ENCODE results near the gene GCHFR. TPM values are rescaled to one million over a fixed set of nuclear protein-coding genes. Genes with fewer than 3 reads are reported as not detected.

GCHFR gene
- total RNA-seq, 4 donors from 2014 or later: 81.7 to 286 (median 136) TPM

DNA sequence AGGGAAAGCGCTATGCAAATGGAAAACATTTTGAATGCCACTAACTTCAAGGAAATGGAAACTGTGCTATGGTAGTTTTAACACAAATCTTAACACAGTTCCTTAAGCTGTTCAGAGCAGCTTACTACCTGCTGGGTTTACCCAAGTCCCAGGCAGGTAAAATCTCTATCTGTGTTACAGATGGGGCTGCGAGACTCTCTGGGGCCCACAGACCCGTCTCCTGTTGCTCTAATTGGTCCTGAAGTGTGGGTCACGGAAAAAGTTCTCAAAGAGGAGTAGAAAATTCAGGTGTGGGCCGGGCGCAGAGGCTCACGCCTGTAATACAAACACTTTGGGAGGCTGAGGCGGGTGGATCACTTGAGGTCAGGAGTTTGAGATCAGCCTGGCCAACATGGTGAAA is 26.1 kb downstream of the GCHFR start:
- no peak for DNase-seq
- Histone ChIP-seq H3K4me1 (peaks cover 0 to 50% (median 5%) of the 10 kb centered on the region in 4 donors), H3K4me3 (no peak overlapping the region), H3K9me3 (no peaks in the 10 kb centered on the region), H3K27ac (no peak overlapping the region), H3K36me3 (peaks cover 0 to 12% (median 0%) of the 10 kb centered on the region in 3 donors), H3K27me3 (no peaks in the 10 kb centered on the region)
- TF ChIP-seq POLR2A (IDR thresholded peaks at IDR 0.05): no peak
- TF ChIP-seq, protein P1, sequence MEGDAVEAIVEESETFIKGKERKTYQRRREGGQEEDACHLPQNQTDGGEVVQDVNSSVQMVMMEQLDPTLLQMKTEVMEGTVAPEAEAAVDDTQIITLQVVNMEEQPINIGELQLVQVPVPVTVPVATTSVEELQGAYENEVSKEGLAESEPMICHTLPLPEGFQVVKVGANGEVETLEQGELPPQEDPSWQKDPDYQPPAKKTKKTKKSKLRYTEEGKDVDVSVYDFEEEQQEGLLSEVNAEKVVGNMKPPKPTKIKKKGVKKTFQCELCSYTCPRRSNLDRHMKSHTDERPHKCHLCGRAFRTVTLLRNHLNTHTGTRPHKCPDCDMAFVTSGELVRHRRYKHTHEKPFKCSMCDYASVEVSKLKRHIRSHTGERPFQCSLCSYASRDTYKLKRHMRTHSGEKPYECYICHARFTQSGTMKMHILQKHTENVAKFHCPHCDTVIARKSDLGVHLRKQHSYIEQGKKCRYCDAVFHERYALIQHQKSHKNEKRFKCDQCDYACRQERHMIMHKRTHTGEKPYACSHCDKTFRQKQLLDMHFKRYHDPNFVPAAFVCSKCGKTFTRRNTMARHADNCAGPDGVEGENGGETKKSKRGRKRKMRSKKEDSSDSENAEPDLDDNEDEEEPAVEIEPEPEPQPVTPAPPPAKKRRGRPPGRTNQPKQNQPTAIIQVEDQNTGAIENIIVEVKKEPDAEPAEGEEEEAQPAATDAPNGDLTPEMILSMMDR (IDR thresholded peaks at IDR 0.05): no peak

DNA sequence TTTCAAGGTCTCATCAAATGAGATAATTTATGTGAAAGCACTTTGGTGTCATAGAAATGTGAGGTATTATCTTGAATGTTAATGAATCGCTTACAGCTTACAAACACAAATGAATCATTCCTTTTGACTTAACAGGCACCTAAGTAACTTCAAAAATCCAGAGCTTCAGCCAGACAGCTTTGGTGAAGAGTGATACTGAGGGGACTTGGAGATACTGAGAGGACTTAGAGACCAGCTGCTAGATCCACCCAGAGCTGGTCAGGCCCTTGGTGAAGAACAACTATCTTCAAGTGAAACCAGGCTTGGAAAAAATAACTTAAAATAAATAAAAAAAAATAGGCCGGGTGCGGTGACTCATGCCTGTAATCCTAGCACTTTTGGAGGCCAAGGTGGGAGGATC is 26.9 kb downstream of the GCHFR start:
- no peak for DNase-seq
- Histone ChIP-seq H3K36me3 (peaks cover 0 to 12% (median 0%) of the 10 kb centered on the region in 3 donors), H3K4me3 (no peak overlapping the region), H3K4me1 (peaks cover 0 to 52% (median 6%) of the 10 kb centered on the region in 4 donors), H3K27me3 (no peaks in the 10 kb centered on the region), H3K27ac (no peak overlapping the region), H3K9me3 (no peaks in the 10 kb centered on the region)
- TF ChIP-seq POLR2A (IDR thresholded peaks at IDR 0.05): no peak
- TF ChIP-seq, protein P1 (IDR thresholded peaks at IDR 0.05): no peak

DNA sequence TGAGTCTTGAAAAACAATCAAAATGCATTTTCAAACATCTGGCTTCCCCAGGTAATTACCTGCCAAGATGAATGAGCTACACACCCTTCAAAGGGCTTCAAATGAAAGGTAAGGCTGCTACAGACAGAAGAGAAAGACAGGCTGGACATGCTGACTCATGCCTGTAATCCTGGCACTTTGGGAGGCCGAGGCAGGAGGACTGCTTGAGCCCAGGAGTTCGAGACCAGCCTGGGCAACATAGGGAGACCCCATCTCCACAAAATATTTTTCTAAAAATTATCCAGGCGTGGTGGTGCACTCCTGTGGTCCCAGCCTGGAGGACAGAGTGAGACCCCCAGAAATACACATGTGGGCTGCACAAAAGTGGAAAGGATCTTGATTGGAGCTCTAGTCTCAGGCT is 28.5 kb downstream of the GCHFR start:
- Histone ChIP-seq H3K4me1 (peaks cover 0 to 40% (median 6%) of the 10 kb centered on the region in 4 donors), H3K4me3 (no peak overlapping the region), H3K27ac (peak overlapping the region in 1 of 4 donors; percentile 55)

DNA sequence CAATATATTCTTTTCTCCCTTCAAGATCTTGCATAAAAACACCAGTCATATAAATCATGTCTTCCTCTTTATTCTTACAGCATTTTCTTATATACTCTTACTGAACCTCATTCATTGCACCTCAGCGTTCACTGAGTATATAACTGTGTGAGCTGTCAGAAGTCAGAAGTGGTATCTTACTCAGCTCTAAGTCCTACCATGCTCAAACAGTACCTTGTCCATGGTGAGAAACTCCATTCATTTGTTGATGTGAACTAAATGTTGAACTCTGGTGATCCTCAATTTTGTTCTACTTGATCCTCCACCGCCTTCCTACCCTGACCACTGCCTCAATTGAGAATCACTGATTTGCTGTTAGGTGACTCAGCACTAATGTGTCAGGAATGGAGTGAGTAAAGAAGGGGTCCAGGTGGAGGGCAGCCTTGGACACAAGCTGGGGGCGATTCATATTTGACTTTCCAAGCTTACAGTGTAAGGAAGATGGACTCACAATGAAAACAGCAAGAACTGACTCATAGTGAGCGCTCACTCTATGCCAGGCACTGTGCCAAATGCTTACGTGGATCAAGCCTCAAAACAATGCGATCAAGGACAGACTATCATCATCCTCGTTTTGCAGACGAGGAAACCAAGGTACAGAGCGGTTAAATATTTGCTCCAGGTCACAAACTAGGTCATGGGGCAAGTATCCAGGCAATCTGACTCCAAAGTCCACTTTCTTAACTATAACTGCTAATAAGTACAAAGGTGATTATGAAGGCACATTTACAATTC is 29.5 kb downstream of the GCHFR start:
- no peaks in the 10 kb centered on the region for H3K27me3 ChIP-seq
- H3K27ac ChIP-seq: peak overlapping the region in 3 of 4 donors; percentile 35 to 80 (median 71)
- peak in 2 of 3 donors; percentile 86 to 92 for DNase-seq

More for the DNA sequence above, 28.5 kb downstream of the GCHFR start:
- H3K27me3 ChIP-seq: no peaks in the 10 kb centered on the region
- no peak for DNase-seq
- TF ChIP-seq, protein P1 (IDR thresholded peaks at IDR 0.05): no peak
- no peak for TF ChIP-seq POLR2A (IDR thresholded peaks at IDR 0.05)
- H3K36me3 ChIP-seq: peaks cover 0 to 12% (median 0%) of the 10 kb centered on the region in 3 donors
- H3K9me3 ChIP-seq: no peaks in the 10 kb centered on the region

GRCh38 chr15:40796041-40796440 is 32.2 kb downstream of the GCHFR start:
- Histone ChIP-seq H3K27ac (peak overlapping the region in 1 of 4 donors; percentile 40), H3K4me1 (peaks cover 0 to 25% (median 2%) of the 10 kb centered on the region in 4 donors), H3K27me3 (no peaks in the 10 kb centered on the region), H3K9me3 (no peaks in the 10 kb centered on the region), H3K4me3 (no peak overlapping the region), H3K36me3 (peaks cover 0 to 3% (median 0%) of the 10 kb centered on the region in 3 donors)
- no peak for DNase-seq
- TF ChIP-seq, protein P1 (IDR thresholded peaks at IDR 0.05): no peak
- TF ChIP-seq POLR2A (IDR thresholded peaks at IDR 0.05): no peak

More for the DNA sequence above, 29.5 kb downstream of the GCHFR start:
- Histone ChIP-seq H3K4me1 (peaks cover 0 to 33% (median 2%) of the 10 kb centered on the region in 4 donors), H3K4me3 (no peak overlapping the region), H3K9me3 (no peaks in the 10 kb centered on the region), H3K36me3 (peaks cover 0 to 12% (median 0%) of the 10 kb centered on the region in 3 donors)
- TF ChIP-seq, protein P1 (IDR thresholded peaks at IDR 0.05): no peak
- TF ChIP-seq POLR2A (IDR thresholded peaks at IDR 0.05): no peak

Data from Peyer's patch (tissue), 4 donors.